SHP77 (cell line): ENCODE results near the gene KIF1B.
"Not testable (repeated sequence)": the region's sequence is repeated elsewhere in the genome, so short reads cannot be mapped to it uniquely, and the experiment has no call there.

Source experiments
- DNase-seq, 2 experiments: peaks; one replicate each; lab custom pipeline; 2025; lab: John Stamatoyannopoulos, UW

KIF1B gene

DNA sequence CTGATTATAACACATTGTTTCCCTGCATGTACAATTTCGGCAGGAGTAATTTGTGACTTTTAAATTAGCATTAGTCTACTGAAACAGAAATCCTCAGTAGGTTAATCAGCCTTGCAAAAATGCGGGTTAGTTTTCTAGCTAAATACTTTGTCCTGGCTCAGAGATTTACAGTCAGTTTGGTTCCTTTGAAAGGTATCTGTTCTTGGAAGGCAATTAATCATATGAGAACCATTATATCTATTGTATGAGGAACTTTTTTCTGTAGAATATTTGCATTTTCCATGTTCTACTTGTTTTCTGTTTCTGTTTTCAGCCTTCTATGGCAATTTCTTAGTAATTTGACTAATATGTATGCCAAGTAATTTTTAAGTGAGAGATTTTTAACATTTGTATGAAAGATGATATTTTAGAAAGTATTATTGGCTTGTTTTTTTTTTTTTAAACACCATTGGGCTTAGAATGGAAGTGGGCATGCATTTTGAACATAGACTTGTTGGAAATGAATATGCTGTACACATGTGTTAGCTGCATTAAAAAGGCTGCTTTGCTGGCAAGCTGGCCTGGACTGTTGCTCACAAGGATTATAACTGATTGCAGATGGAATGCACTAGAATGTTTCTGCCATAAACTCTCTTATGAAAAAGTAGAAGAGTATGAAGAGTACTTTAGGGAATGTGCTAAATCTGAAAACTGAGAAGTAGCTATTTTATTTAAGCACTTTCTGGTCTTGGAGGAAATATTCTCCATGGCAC, 26.2 kb downstream of the KIF1B start:
- DNase-seq = no peak

DNA sequence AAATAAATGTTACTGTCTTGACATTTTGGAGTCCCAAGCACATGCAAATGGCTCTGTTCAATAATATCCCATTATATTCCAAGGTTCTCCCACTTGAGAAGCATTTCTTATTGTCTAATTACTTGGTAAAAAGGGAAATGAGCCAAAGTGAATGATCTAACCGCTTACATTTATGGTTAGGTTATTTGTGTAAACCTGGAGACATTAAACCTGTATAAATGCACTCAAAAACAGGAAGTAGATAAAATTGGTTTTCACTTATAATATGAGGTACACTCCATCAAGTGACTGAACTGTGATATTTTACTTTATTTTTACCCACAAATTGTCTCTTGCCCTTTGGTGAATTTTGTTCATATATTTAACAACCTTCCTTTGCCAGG, 26.8 kb downstream of the KIF1B start:
- no peak for DNase-seq

DNA sequence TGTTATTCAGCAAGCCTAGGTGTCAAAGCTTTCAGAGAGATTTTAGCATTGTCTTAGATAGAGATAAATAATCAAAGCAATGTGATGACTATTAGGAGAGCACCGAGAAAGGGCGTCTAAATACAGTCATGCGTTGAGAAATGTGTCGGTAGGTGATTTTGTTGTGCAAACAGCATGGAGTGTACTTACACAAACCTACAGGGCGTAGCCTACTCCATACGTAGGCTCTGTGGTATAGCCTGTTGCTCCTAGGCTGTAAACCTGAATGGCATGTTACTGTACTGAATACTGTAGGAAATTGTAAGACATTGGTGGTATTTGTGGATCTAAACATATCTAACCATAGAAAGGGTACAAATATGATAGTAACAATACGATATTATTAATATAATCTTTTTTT, 31.8 kb downstream of the KIF1B start:
- DNase-seq = no peak

DNA sequence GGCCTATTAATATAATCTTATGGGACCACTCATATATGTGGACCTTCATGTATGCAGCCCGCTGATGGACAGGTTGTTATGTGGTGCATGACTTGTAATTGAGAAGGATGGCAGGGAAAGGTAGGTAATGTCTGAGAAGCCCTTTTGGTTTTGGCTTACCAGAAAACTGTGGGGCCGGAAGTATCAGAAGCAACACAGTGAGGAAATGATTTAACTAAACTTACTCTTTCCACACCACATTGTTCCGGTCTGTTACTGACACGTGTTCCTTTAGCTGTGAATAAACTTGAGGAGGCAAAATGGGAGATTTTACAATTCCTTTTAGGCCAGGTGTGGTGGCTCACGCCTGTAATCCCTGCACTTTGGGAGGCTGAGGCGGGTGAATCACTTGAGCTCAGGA, 32.4 kb downstream of the KIF1B start:
- DNase-seq = no peak

DNA sequence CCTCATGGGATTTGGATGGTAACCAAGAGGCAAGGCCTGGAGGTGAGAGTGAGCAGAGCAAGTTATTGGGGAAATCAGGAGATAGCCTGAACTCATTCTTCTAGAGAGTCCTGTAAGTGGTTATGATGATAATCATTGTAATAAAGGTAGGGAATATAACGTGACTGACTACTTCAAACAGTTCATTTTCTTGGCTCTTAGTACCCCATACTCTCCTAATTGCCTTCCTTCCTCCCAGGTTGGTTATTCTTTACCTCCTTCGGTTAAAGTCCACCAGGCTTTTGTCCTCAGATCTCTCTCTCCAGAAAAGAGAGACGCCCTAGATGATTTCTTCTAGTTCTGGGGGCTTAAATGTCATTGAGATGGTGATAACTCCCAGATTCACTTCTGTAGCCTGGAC, 35.3 kb downstream of the KIF1B start:
- no peak for DNase-seq

DNA sequence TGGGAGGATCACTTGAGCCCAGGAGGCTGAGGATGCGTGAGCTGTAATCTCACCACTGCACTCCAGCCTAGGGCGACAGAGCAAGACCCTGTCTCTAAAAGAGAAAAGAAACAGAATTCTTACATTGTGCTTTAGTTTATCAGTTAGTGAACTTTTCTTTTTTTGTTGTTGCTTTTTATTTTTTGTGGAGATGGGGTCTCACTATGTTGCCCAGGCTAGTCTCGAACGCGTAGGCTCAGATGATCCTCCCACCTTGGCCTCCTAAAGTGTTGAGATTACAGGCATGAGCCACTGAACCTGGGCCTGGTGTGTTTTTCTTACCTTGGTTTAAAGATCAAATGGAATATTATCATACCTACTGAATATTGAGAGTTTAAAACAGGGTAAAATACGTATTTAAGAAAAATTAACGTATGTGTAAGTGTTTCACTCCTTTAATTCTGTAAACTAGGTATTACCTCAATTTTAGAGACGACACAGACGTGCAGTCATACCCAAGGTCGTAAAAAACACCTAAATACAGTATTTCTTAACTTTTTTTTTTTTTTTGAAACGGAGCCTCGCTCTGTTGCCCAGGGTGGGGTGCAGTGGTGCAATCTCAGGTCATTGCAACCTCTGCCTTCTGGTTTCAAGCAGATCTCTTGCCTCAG, 39.6 kb downstream of the KIF1B start:
- DNase-seq = no peak

DNA sequence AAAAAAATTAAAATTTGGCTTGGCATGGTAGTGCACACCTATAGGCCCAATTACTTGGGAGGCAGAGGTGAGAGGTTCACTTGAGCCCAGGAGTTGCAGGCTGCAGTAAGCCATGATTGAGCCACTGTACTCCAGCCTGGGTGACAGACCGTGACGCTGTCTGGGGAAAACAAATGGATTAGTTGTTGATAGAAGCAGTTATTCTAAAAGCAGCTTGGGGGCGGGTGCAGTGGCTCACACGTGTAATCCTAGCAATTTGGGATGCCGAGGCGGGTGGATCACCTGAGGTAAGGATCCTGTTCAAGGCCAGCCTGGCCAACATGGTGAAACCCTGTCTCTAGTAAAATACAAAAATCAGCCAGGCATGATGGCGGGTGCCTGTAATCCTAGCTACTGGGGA, 40.3 kb downstream of the KIF1B start:
- no peak for DNase-seq

DNA sequence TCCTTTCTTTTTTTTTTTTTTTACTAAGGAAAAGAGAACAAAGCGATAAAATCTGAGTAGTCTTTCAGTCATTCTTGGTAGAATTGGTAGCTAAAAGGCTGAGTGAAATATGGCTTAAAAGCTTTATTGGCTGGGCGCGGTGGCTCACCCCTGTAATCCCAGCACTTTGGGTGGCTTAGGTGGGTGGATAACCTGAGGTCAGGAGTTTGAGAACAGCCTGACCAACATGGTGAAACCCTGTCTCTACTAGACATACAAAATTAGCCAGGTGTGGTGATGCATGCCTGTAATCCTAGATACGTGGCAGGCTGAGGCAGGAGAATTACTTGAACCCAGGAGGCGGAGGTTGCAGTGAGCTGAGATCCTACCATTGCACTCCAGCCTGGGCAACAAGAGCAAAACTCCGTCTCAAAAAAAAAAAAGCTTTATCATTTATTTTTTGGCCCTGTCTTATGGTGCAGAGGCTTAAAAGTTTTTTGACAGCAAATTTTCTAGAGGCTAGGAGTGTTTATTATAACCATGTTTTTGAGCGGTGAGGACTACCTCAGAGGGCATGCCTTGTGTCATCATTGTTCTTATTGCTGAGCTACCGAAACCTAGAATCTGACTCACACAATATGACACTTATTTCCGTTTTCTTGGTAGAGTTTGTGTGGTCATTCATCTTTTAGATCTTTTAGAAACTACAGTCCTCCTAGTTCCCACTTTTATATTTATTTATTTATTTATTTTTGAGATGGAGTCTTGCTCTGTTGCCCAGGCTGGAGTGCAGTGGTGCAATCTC, 41.1 kb downstream of the KIF1B start:
- DNase-seq = not testable (repeated sequence)

DNA sequence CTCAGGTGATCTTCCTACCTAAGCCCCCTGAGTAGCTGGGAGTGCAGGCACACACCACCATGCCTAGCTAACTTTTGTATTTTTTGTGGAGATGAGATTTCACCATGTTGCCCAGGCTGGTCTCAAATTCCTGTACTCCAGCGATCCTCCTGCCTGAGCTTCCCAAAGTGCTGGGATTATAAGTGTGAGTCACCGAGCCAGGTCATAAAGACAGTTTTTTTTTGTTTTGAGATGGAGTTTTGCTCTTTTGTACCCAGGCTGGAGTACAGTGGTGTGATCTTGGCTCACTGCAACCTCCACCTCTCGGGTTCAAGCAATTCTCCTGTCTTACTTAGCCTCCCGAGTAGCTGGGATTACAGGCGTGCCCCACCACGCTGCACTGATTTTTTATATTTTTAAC, 42.1 kb downstream of the KIF1B start:
- no peak for DNase-seq

DNA sequence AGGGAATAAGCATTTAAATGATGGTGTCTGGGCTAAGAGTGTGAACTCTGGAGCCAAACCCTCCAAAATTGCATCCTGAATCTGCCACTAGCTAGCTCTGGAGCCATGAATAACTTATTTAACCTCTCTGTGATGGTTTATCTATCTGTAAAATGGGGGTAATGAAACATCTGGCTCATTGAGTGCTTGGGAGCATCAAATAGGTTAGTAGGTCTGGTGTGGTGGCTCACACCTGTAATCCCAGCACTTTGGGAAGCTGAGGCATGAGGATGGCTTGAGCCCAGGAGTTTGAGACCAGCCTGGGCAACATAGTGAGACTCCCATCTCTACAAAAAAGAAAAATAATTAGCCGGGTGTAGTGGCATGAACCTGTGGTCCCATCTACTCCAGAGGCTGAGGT, 42.8 kb downstream of the KIF1B start:
- no peak for DNase-seq

DNA sequence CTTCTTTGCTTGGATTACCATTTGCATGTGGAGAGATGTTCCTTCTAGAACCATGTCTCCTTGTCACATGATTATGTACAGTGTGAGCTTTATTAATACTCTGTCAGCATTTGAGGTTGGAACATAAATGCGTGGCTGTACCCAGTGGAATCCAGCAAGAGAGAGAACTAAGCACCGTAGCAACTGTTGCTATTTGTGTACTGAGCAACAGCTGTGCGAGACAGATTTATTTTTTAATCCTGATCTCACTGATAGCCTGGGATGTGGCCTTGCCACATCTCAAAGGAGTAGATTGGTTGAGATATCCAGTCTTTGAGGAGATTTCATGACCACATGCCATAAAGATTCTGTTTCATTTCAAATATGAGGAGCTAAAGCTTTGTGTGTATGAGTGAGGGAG, 43.4 kb downstream of the KIF1B start:
- no peak for DNase-seq

DNA sequence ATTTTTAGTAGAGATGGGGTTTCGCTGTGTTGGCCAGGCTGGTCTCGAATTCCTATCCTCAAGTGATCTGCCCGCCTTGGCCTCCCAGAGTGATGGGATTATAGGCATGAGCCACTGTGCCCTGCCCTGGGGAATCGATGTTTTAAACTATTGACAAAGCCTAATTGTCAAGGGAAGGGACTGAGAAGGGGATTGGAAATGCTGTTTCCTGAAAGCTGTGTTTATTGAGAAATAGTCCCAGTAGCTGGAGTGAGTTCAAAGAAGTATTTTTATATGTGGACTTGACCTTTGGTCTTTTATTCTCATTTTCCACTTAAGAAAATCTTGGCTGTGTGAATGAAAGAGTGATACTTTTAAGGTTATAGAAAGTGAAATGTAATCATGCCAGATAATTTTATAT, 47.5 kb downstream of the KIF1B start:
- DNase-seq = no peak

DNA sequence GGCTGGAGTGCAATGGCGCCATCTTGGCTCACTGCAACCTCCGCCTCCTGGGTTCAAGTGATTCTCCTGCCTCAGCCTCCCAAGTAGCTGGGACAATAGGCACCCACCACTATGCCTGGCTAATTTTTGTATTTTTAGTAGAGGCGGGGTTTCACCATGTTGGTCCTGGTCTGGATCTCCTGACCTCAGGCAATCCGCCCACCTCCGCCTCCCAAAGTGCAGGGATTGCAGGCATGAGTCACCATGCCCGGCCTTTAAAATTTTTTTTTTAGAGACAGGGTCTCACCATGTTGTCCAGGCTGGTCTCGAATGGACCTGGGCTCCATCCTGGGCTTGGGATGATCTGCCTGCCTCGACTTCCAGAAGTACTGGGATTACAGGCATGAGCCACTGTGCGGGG, 49.2 kb downstream of the KIF1B start:
- not testable (repeated sequence) for DNase-seq

DNA sequence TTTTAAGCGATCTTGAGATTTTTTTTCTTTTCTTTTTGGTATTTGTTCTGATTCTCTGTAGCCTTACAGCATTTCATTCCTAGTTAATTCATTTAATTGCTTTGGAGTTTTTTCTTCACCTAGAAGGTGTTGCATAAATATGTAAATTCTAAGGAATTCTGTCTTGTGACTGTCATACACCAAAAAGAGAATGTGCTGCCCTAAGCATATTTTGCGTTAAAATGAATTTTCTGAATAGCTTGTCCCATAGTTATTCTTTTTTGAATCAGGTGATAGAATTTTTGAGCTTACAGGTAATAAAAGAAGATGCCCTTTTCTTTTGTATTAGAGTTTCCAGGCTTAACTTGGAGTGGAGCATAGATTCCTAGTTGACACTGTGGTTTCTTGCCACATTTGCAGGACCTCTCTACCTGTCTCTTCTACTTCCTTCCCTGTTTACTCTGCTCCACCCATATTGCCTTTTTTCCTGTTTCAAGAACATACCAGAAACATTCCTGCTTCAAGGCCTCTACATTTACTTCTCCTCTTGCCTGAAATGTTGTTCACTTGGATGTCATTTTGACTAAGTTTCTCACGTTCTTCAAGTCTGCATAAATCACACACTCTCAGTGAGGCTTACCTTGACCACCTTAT, 53.2 kb downstream of the KIF1B start:
- DNase-seq = no peak

DNA sequence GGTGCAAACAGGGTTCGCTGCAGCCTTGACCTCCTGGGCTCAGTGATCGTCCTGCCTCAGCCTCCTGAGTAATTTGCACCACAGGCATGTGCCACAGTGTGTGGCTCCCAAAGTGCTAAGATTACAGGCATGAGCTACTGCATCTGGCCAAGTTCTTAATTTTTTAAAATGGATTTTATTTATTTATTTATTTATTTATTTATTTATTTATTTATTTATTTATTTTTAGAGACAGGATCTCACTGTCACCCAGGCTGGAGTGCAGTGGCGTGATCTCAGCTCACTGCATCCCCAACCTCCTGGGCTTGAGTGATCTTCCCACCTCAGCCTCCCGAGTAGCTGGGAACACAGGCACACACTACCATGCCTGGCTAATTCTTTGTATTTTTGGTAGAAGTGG, 54.7 kb downstream of the KIF1B start:
- DNase-seq = no peak

DNA sequence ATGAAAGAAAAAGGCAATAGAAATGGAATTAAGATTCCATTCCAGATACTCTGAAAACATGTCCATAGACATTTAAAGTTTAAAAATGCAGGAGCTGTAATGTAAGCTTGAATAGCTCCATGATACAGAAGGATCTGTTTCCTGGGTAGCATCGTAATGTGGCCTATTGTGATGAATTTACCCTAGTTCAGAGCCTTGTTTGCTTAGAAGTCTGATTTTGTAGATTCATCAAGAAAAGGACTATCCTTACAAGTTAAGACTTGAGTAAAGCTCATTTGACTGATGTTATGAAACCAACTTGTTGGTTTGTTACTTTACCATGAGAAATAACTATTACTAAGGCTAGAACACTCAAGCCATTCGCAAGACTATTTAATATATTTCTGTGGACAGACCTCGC, 55.5 kb downstream of the KIF1B start:
- DNase-seq = no peak

DNA sequence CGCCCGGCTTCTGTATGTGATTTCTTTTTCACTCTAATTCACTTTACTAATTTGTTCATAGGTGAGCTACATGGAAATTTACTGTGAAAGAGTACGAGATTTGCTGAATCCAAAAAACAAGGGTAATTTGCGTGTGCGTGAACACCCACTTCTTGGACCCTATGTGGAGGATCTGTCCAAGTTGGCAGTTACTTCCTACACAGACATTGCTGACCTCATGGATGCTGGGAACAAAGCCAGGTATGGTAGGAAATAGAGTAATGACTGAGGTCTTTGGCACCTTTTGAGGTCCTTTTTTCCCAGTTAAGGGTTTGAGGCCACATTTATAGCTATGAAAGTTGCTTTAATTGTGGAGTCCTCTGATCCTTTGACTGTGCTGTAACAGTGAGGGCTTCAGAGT, 56.9 kb downstream of the KIF1B start:
- DNase-seq = no peak

DNA sequence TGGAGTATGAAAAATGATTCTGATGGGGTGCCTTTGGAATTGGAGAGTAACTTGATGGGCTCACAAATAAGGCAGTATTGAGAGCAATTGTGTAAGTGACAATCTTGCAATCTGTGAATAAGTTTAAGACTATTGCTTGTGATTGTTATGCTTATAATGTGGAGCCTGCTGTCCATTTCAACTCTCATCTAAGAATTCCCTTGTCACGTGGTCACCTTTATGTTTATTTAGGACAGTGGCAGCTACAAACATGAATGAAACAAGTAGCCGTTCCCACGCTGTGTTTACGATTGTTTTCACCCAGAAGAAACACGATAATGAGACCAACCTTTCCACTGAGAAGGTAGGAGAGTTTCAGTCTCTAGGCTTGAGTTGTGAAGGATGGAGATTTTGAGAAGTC, 57.6 kb downstream of the KIF1B start:
- DNase-seq = no peak

DNA sequence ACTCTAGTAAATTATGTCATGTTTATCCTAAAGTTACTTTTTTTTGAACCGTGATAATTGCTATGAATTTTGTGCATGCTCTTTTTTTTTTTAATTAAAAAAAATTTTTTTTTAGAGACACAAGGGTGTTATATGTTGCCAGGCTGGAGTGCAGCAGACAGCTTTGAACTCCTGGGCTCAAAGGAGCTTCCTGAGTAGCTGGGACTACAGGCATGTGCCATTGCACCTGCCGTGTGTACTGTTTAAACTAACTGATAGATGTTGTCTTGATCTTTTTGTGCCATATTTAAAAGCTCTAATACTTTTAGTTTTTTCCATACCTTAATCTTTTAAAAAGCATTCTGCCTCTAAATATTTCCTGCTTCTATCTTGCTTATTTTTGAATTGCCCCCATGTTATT, 60.7 kb downstream of the KIF1B start:
- DNase-seq = no peak

DNA sequence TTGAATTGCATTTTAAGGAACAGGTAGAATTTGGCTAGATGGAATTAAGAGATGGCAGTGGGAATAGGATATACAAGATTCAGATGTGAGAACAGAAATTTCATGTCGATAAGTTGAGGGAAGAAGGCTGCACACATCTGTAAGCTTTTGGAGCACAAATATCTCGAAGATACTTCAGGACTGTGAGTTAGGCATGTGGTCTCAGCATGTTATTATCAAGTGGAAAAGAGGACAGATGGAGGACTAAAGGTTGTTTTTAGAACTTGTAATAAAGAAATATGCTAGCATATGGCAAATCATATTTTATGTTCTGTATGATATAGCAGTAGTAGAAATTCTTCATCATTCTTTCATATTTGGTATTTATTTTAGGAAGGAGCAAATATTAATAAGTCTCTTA, 61.5 kb downstream of the KIF1B start:
- no peak for DNase-seq

DNA sequence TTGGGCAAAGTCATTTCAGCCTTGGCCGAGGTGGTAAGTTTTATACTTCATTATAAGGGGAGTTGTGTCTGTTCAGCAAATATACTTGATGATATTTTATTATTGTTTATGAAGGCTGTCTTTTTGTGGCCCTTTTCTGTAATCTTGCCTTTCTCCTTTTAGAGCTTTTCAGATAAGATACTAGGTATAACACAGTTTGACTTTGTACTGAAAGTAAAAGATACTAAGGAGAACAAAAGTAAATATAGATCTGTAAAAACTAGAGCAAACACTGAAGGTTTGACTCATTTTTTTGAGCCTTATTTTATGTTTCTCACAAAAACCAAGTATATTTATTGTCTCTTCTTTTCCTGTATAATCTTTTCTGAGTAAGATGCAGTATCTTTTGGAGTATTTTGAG, 61.9 kb downstream of the KIF1B start:
- no peak for DNase-seq

DNA sequence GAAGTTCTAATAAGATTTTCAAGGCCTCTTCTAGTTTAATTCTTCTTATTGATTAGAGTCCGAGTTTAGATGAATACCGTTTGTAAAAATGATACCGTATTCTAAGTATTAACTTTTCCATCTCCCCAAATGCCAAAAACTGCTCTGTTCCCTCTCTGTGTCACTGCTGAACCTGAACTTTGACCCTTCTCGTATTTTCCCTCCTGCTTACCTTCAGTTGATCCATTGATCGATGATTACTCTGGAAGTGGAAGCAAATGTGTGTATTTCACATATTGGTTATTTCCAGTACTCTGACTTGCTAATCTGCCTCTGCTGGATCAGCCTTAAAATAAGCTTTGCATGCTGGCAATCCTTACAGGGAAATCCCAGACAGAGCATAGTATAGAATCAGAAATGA, 68.5 kb downstream of the KIF1B start:
- DNase-seq = no peak
